OCI-LY3 (cell line): ENCODE measurements around the gene MEMO1.
"Not testable (repeated sequence)": the region's sequence is repeated elsewhere in the genome, so short reads cannot be mapped to it uniquely, and the experiment has no call there.

ENCODE experiments used
- H2AFZ ChIP-seq: fragments of 200-600, 300-600 bp; shearing (Covaris generic); 2 replicates; pipeline ENCODE4 v1.6.0; 2014; ENCODE audit warnings: antibody characterized with exemption, low read depth, low read length
- H3K27ac ChIP-seq: fragments of 200-600, 300-600 bp; sonication (generic); 2 replicates; pipeline ENCODE4 v1.5.1; 2014; ENCODE audit warnings: mild to moderate bottlenecking, low read length, moderate library complexity, mixed read lengths
- H3K27me3 ChIP-seq: fragments of 200-600, 300-600 bp; sonication (generic); 2 replicates; pipeline ENCODE4 v1.6.1; 2014; ENCODE audit warnings: low read depth, low read length, mixed read lengths
- H3K36me3 ChIP-seq: fragments of 200-600, 300-600 bp; sonication (generic); replicated peaks from 2 replicates; pipeline ENCODE3; 2014; ENCODE audit warnings: low read depth, low read length, mixed read lengths
- H3K4me1 ChIP-seq: fragments of 300-600, 200-600 bp; sonication (generic); 2 replicates; pipeline ENCODE4 v1.6.1; 2014; ENCODE audit warnings: low read length, mixed read lengths
- H3K4me2 ChIP-seq: fragments of 200-600, 300-600 bp; sonication (generic); 2 replicates; pipeline ENCODE4 v1.6.1; 2014; ENCODE audit warnings: low read length, mixed read lengths
- H3K4me3 ChIP-seq: fragments of 300-600, 200-600 bp; sonication (generic); 2 replicates; pipeline ENCODE4 v1.5.1; 2014; ENCODE audit warnings: antibody characterized with exemption, mild to moderate bottlenecking, low read length, moderate library complexity
- H3K79me2 ChIP-seq: fragments of 300-600, 200-600 bp; shearing (Covaris generic); 2 replicates; pipeline ENCODE4 v1.6.1; 2014; ENCODE audit warnings: mild to moderate bottlenecking, low read length, mixed read lengths
- H3K9ac ChIP-seq: fragments of 300-600, 200-600 bp; shearing (Covaris generic); 2 replicates; pipeline ENCODE4 v1.6.0; 2014; ENCODE audit warnings: mild to moderate bottlenecking, low read length, moderate library complexity
- H3K9me3 ChIP-seq: fragments of 200-600, 300-600 bp; shearing (Covaris generic); 2 replicates; pipeline ENCODE4 v1.6.1; 2014; ENCODE audit warnings: low read length, mixed read lengths; ENCODE audit not compliant: insufficient read depth
- H4K20me1 ChIP-seq: fragments of 200-600, 300-600 bp; sonication (generic); 2 replicates; pipeline ENCODE4 v1.6.1; 2016; ENCODE audit warnings: low read length, mixed read lengths; ENCODE audit not compliant: insufficient read depth
- CTCF ChIP-seq: fragments of 200-600, 300-600 bp; sonication (generic); IDR thresholded peaks from 2 replicates; pipeline ENCODE4 v1.5.1; 2014; ENCODE audit warnings: antibody characterized with exemption, low read length, low read depth
- EZH2phosphoT487 ChIP-seq: fragments of 200-600 bp; shearing (Covaris generic); IDR thresholded peaks from 2 replicates; pipeline ENCODE4 v1.6.1; 2018; ENCODE audit warnings: antibody characterized with exemption, mixed run types, low read depth

MEMO1 gene

GRCh38 chr2:31972059-31972458 is 38.7 kb downstream of the MEMO1 start:
- no peak for TF ChIP-seq CTCF
- TF ChIP-seq EZH2phosphoT487, result no peak
- Histone ChIP-seq H3K27ac (no peak overlapping the region), H3K27me3 (no peaks in the 10 kb centered on the region), H2AFZ (no peak overlapping the region), H3K79me2 (peaks cover 73% of the 10 kb centered on the region), H3K4me2 (peak overlapping the region; percentile 31), H3K9ac (no peak overlapping the region), H3K4me3 (no peak overlapping the region), H3K4me1 (peaks cover 16% of the 10 kb centered on the region), H3K9me3 (no peaks in the 10 kb centered on the region), H4K20me1 (peaks cover 13% of the 10 kb centered on the region), H3K36me3 (no peaks in the 10 kb centered on the region)

GRCh38 chr2:31969178-31969577 is 41.6 kb downstream of the MEMO1 start:
- H3K9me3 ChIP-seq, result no peaks in the 10 kb centered on the region
- H4K20me1 ChIP-seq, result peaks cover 18% of the 10 kb centered on the region
- H3K27ac ChIP-seq, result no peak overlapping the region
- H3K79me2 ChIP-seq, result peaks cover 61% of the 10 kb centered on the region
- no peak overlapping the region for H3K4me3 ChIP-seq
- H2AFZ ChIP-seq, result no peak overlapping the region
- H3K4me1 ChIP-seq, result peaks cover 19% of the 10 kb centered on the region
- TF ChIP-seq EZH2phosphoT487, result no peak
- TF ChIP-seq CTCF, result no peak
- no peaks in the 10 kb centered on the region for H3K27me3 ChIP-seq
- H3K4me2 ChIP-seq, result no peak overlapping the region
- H3K36me3 ChIP-seq, result no peaks in the 10 kb centered on the region
- H3K9ac ChIP-seq, result no peak overlapping the region

DNA sequence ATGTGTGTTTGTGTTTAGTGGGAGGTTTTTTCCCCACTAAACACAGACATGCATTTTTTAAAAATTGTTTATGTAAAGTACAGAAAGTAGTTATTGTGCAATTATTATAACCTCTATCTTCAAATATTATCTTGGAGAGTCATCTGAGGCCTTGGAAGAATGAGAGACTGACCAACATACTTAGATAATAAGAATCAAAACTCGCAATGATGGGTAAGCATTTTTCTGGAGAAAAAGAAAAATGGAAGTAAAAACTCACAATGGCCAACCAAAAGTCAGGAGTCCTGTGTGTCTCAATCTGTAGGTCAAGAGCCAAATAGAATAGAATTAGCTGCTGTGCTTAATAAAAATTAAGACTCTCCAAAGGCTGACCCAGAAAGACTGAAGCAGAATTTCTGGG is 43.0 kb downstream of the MEMO1 start:
- no peaks in the 10 kb centered on the region for H3K27me3 ChIP-seq
- TF ChIP-seq EZH2phosphoT487 (no peak), CTCF (no peak)
- no peak overlapping the region for H3K4me3 ChIP-seq
- no peak overlapping the region for H3K27ac ChIP-seq
- H3K4me2 ChIP-seq, result no peak overlapping the region
- H2AFZ ChIP-seq, result no peak overlapping the region
- H3K36me3 ChIP-seq, result no peaks in the 10 kb centered on the region
- H3K9me3 ChIP-seq, result no peaks in the 10 kb centered on the region
- no peak overlapping the region for H3K9ac ChIP-seq
- H3K4me1 ChIP-seq, result peaks cover 18% of the 10 kb centered on the region
- H4K20me1 ChIP-seq, result peaks cover 17% of the 10 kb centered on the region
- peaks cover 62% of the 10 kb centered on the region for H3K79me2 ChIP-seq

- not testable (repeated sequence) for H3K9me3 ChIP-seq, H3K27me3 ChIP-seq, H3K4me2 ChIP-seq, H3K9ac ChIP-seq, H3K4me3 ChIP-seq, H2AFZ ChIP-seq, H3K27ac ChIP-seq, H3K36me3 ChIP-seq
- H4K20me1 ChIP-seq, result 0 out of 2 replicates have a peak, but pooled peaks cover 13% of the 10 kb centered on the region
- peaks cover 11% of the 10 kb centered on the region; the same call in 1 of the 2 replicates for H3K4me1 ChIP-seq
- H3K79me2 ChIP-seq, result peaks cover 63% of the 10 kb centered on the region
Observed at GRCh38 chr2:31966402-31966801, 44.4 kb downstream of the MEMO1 start.

- Histone ChIP-seq H3K4me1 (peaks cover 17% of the 10 kb centered on the region), H2AFZ (no peak overlapping the region), H3K27me3 (no peaks in the 10 kb centered on the region), H3K4me2 (no peak overlapping the region), H3K36me3 (no peaks in the 10 kb centered on the region), H3K27ac (no peak overlapping the region), H3K9ac (no peak overlapping the region), H3K9me3 (no peaks in the 10 kb centered on the region), H3K79me2 (peaks cover 63% of the 10 kb centered on the region), H4K20me1 (0 out of 2 replicates have a peak, but pooled peaks cover 9% of the 10 kb centered on the region), H3K4me3 (no peak overlapping the region)
- no peak for TF ChIP-seq CTCF
Observed at GRCh38 chr2:31965094-31965493, 45.7 kb downstream of the MEMO1 start.
